DND-41 (cell line): Measurements from ENCODE around the gene TTC39A.

ENCODE experiments used
- ATAC-seq: fragments of 200-7000 bp; cut with Tn5 transposase; 3 replicates; pipeline ENCODE4 v1.9.1; 2021; ENCODE audit warnings: low read depth; ENCODE audit not compliant: insufficient read depth
- DNase-seq: peaks from one replicate; pipeline ENCODE4 v3.0.0-alpha.2; 2020
- H2AFZ ChIP-seq: 2 replicates; pipeline ENCODE4 v1.6.0; 2012; ENCODE audit warnings: low read depth, low read length
- H3K27ac ChIP-seq: 2 replicates; pipeline ENCODE4 v1.5.1; 2012; ENCODE audit warnings: low read length, inconsistent platforms
- H3K27me3 ChIP-seq: fragments of 200-600 bp; sonication (generic); 2 replicates; pipeline ENCODE4 v1.6.0; 2012; ENCODE audit warnings: low read length, mild to moderate bottlenecking, inconsistent platforms; ENCODE audit not compliant: insufficient read depth, poor library complexity
- H3K36me3 ChIP-seq: 2 replicates; pipeline ENCODE4 v1.5.1; 2012; ENCODE audit warnings: low read length, inconsistent platforms; ENCODE audit not compliant: insufficient read depth
- H3K4me1 ChIP-seq: 2 replicates; pipeline ENCODE4 v1.5.1; 2012; ENCODE audit warnings: mild to moderate bottlenecking, low read length; ENCODE audit not compliant: insufficient read depth
- H3K4me2 ChIP-seq: 2 replicates; pipeline ENCODE4 v1.6.0; 2012; ENCODE audit warnings: mild to moderate bottlenecking, moderate library complexity, low read length, inconsistent platforms; ENCODE audit not compliant: insufficient read depth
- H3K4me3 ChIP-seq, 2 experiments: fragments of 200-600 bp in 1 of 2; shearing (Covaris generic) in 1 of 2; 2 replicates each; pipeline ENCODE4 v1.5.1; 2012 to 2016; ENCODE audit warnings: inconsistent platforms in 2 of 2, low read length in 2 of 2, mild to moderate bottlenecking in 2 of 2, low read depth in 1 of 2, moderate library complexity in 1 of 2
- H3K79me2 ChIP-seq: 2 replicates; pipeline ENCODE4 v1.6.0; 2012; ENCODE audit warnings: low read length, inconsistent platforms; ENCODE audit not compliant: insufficient read depth
- H3K9ac ChIP-seq: 2 replicates; pipeline ENCODE4 v1.6.0; 2012; ENCODE audit warnings: low read depth, mild to moderate bottlenecking, inconsistent platforms, low read length, moderate library complexity
- H3K9me3 ChIP-seq: 2 replicates; pipeline ENCODE4 v1.5.1; 2012; ENCODE audit warnings: low read length, moderate library complexity, mild to moderate bottlenecking, inconsistent platforms; ENCODE audit not compliant: insufficient read depth, severe bottlenecking
- H4K20me1 ChIP-seq: 2 replicates; pipeline ENCODE4 v1.6.0; 2012; ENCODE audit warnings: low read length; ENCODE audit not compliant: insufficient read depth
- EZH2 ChIP-seq: IDR thresholded peaks from 3 replicates; pipeline ENCODE4 v1.6.1; 2012; ENCODE audit warnings: borderline replicate concordance, low read depth, mild to moderate bottlenecking, moderate library complexity, low read length, inconsistent platforms; ENCODE audit not compliant: severe bottlenecking
- TF ChIP-seq, protein P1 (sequence below): IDR thresholded peaks from 2 replicates; pipeline ENCODE4 v1.5.1; 2012; ENCODE audit warnings: borderline replicate concordance, low read length, moderate library complexity, mild to moderate bottlenecking; ENCODE audit not compliant: poor library complexity, severe bottlenecking; ENCODE audit errors: extremely low read depth

The TTC39A gene

DNA sequence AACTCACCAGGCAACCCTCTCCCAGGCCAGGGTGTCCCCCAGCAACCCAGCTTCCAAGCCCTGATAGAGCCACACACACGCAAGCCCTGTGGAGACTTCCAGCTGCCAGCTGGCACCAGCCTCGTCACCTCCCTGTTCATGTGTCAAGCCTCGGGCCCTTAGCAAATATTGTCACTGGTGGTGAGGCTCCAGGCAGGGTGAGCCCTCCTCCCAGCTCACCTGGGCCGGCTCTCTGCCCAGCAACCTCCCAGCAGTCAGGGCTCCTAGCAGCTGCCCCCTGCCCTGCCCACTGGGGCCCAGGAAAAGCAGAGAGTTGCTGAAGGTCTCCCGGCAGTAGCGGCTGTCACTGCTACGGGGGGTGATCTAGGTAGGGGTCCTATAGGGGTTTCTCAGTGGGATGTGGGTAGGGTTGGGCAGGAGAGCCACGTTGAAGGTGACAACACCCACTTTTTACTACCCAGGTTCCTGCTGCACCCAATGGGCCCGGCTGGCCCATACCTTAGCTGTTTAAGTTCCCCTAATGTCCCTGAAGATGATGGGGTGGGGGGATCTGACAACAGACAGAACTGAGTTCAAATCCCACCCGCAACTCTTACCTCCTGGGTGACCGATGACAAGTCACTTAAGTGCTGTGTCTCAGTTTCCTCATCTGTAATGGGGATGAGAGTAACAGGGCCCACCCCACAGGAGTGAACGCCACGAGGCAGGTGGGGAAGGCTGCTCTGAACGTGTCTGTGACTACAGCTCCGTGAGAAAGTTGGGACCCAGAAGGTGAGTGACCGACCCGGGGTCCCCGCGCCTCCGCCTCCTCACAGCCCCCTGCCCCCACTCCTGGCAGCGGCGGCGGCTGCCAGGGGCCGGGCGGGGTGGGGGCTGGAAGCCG, 678 bp downstream of the TTC39A start:
- H3K4me2 ChIP-seq, result no peak overlapping the region
- no peaks in the 10 kb centered on the region for H3K36me3 ChIP-seq
- no peak overlapping the region for H3K4me3 ChIP-seq
- TF ChIP-seq, protein P1, sequence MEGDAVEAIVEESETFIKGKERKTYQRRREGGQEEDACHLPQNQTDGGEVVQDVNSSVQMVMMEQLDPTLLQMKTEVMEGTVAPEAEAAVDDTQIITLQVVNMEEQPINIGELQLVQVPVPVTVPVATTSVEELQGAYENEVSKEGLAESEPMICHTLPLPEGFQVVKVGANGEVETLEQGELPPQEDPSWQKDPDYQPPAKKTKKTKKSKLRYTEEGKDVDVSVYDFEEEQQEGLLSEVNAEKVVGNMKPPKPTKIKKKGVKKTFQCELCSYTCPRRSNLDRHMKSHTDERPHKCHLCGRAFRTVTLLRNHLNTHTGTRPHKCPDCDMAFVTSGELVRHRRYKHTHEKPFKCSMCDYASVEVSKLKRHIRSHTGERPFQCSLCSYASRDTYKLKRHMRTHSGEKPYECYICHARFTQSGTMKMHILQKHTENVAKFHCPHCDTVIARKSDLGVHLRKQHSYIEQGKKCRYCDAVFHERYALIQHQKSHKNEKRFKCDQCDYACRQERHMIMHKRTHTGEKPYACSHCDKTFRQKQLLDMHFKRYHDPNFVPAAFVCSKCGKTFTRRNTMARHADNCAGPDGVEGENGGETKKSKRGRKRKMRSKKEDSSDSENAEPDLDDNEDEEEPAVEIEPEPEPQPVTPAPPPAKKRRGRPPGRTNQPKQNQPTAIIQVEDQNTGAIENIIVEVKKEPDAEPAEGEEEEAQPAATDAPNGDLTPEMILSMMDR, result no peak
- no peak for TF ChIP-seq EZH2
- ATAC-seq (no peak), DNase-seq (no peak)
- H3K27me3 ChIP-seq, result no peaks in the 10 kb centered on the region
- H4K20me1 ChIP-seq, result no peaks in the 10 kb centered on the region
- H3K79me2 ChIP-seq, result no peaks in the 10 kb centered on the region
- no peak overlapping the region for H2AFZ ChIP-seq
- H3K4me1 ChIP-seq, result no peaks in the 10 kb centered on the region
- no peak overlapping the region for H3K27ac ChIP-seq
- no peaks in the 10 kb centered on the region for H3K9me3 ChIP-seq
- no peak overlapping the region for H3K9ac ChIP-seq

DNA sequence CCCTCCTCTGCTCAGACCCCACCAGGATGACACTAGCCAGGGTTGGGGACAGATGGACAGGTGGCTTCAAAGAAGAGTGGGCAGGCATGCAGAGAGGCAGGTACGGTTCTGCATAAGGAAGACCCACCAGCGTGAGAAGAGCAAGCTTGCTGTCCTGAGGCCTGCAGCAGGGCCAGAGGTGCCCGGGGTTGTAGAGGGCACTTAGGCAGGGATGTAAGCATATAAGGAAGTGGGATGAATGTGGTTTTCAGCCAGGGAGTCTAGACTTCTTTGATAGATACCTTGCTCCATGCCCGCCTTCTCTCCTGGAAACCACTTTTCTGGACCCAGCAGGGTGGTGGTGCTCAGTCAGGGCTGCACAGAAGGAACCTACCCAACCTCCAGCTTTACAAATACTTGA, 1.4 kb downstream of the TTC39A start:
- Histone ChIP-seq H2AFZ (no peak overlapping the region), H3K27me3 (no peaks in the 10 kb centered on the region), H3K9me3 (no peaks in the 10 kb centered on the region), H3K4me1 (no peaks in the 10 kb centered on the region), H3K9ac (no peak overlapping the region), H3K4me3 (no peak overlapping the region), H3K79me2 (no peaks in the 10 kb centered on the region), H3K4me2 (no peak overlapping the region), H4K20me1 (no peaks in the 10 kb centered on the region), H3K36me3 (no peaks in the 10 kb centered on the region), H3K27ac (no peak overlapping the region)
- no peak for ATAC-seq
- DNase-seq, result no peak
- TF ChIP-seq, protein P1, result no peak
- no peak for TF ChIP-seq EZH2

DNA sequence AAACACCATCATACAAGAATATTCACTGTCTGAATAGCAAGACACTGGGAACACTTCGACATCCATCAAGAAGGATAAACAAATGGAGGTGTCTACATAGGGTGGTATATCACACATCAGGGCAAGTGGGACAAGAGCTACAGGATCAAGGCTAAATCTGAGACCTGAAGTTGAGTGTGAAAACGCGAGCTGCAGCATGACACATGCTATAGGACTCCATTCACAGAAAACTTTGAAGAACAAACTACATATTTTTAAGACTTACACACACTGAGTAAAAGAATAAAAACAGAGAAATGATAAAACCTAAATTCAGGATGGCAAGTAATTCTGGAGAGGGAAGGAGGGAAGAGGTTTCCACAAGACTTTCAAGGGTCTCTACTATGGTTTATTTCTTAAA, 2.1 kb downstream of the TTC39A start:
- DNase-seq, result no peak
- TF ChIP-seq, protein P1, result no peak
- TF ChIP-seq EZH2, result no peak
- no peaks in the 10 kb centered on the region for H3K79me2 ChIP-seq
- no peak overlapping the region for H3K4me3 ChIP-seq
- H3K4me2 ChIP-seq, result no peak overlapping the region
- H3K9ac ChIP-seq, result no peak overlapping the region
- H3K27me3 ChIP-seq, result no peaks in the 10 kb centered on the region
- no peaks in the 10 kb centered on the region for H3K36me3 ChIP-seq
- H3K9me3 ChIP-seq, result no peaks in the 10 kb centered on the region
- H4K20me1 ChIP-seq, result no peaks in the 10 kb centered on the region
- no peaks in the 10 kb centered on the region for H3K4me1 ChIP-seq
- no peak overlapping the region for H2AFZ ChIP-seq
- H3K27ac ChIP-seq, result no peak overlapping the region
- no peak for ATAC-seq
